Coronary artery (tissue), 2 donors: ENCODE measurements around the gene TPH2.

Experiments
- DNase-seq: peaks from one replicate; pipeline ENCODE4 v3.0.0-alpha.2; 2017; ENCODE audit warnings: low spot score
- H3K27ac ChIP-seq, 2 donors: fragments of 200-600 bp; sonication (generic); one replicate each; pipeline ENCODE4 v1.5.1; 2016 to 2019
- H3K4me3 ChIP-seq: fragments of 200-600 bp; sonication (generic); 2 replicates; pipeline ENCODE4 v1.5.1; 2016; ENCODE audit warnings: mild to moderate bottlenecking, moderate library complexity
- TF ChIP-seq, protein P1 (sequence below): fragments of 200-600 bp; sonication (generic); IDR thresholded peaks from one replicate; pipeline ENCODE4 v1.5.1; 2019; ENCODE audit warnings: antibody characterized with exemption

TPH2 gene

DNA sequence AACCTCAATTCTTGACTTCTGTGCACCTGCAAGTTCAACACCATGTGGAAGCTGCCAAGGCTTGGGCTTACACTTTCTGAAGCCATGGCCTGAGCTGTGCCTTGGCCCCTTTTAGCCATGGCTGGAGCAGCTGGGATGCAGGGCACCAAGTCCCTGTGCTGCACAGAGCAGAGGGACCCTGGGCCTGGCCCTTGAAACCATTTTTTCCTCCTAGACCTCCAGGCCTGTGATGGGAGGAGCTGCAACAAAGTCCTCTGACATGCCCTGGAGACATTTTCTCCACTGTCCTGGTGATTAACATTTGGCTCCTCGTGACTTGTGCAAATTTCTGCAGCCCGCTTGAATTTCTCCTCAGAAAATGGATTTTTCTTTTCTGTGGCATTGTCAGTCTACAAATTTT, 132.4 kb downstream of the TPH2 start:
- no peak overlapping the region for H3K27ac ChIP-seq
- no peak overlapping the region for H3K4me3 ChIP-seq
- DNase-seq = no peak
- TF ChIP-seq, protein P1, sequence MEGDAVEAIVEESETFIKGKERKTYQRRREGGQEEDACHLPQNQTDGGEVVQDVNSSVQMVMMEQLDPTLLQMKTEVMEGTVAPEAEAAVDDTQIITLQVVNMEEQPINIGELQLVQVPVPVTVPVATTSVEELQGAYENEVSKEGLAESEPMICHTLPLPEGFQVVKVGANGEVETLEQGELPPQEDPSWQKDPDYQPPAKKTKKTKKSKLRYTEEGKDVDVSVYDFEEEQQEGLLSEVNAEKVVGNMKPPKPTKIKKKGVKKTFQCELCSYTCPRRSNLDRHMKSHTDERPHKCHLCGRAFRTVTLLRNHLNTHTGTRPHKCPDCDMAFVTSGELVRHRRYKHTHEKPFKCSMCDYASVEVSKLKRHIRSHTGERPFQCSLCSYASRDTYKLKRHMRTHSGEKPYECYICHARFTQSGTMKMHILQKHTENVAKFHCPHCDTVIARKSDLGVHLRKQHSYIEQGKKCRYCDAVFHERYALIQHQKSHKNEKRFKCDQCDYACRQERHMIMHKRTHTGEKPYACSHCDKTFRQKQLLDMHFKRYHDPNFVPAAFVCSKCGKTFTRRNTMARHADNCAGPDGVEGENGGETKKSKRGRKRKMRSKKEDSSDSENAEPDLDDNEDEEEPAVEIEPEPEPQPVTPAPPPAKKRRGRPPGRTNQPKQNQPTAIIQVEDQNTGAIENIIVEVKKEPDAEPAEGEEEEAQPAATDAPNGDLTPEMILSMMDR = no peak

DNA sequence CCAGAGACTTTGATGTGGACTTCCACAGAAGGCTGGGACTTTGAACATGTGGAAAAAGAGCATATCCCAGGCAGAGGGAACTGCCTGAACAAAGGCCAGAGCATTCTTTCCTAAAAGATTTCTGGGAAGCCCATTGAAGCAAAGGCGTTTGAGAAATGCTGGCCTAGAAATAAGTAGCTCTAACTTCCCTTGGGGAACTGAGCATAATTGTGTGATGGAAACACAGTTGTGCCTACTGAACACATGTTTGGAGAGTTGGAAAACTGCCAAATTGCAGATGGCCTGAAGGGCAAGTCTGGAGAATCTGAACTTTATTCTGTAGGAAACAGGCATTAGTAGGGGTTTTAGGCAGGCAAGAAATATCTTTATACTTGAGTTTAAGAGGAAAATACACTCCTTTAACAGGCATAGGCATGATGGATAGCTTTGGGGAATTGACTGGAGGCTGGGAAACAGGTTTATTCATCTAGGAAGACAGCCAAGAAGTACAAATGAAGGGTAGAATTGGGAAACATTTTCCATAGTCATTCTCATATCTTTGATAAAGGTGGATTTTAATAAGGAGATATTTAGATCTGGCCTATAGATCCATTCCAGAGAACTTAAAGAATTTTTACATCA, 134.1 kb downstream of the TPH2 start:
- DNase-seq = no peak
- Histone ChIP-seq H3K4me3 (no peak overlapping the region), H3K27ac (no peak overlapping the region)
- TF ChIP-seq, protein P1 = no peak

DNA sequence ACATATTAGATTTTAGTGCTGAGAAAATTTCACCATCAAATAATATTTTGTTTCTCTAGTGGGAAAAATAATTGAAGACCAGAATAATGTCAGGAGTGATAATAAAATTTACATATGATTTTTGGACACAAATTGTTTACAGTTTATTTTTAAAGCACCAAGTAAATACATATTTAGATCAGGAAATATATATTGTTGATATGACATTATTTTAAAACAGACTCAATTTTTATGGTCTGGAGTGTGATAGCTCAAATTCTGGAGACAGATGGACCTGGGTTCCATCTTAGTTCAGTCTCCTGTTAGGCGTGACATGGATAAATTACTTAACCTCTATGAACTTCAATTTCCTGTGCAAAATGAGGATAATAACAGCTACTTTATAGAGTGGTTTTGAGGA, 135.4 kb downstream of the TPH2 start:
- TF ChIP-seq, protein P1 = no peak

DNA sequence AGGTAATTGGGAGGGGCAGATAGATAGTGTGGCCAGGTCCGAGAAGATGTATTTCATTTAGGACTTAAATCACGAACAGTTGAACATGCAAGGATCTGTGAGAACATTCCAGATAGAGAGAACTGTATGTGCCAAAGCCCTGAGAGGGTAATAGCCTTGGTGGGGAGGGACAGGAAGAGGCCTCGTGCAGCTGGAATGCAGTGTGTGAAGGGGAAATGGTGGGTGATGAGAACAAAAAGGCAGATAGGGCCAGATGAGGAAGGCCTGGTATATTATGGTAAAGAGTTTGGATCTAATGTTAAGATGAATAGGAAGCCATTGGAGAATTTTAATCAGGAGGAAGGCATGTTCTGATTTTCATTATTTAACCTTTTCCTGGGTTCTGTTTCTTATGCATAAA, 136.3 kb downstream of the TPH2 start:
- Histone ChIP-seq H3K27ac (no peak overlapping the region), H3K4me3 (no peak overlapping the region)
- DNase-seq = no peak
- TF ChIP-seq, protein P1 = no peak

More for the DNA sequence above, 135.4 kb downstream of the TPH2 start:
- Histone ChIP-seq H3K4me3 (no peak overlapping the region), H3K27ac (no peak overlapping the region)
- no peak for DNase-seq

DNA sequence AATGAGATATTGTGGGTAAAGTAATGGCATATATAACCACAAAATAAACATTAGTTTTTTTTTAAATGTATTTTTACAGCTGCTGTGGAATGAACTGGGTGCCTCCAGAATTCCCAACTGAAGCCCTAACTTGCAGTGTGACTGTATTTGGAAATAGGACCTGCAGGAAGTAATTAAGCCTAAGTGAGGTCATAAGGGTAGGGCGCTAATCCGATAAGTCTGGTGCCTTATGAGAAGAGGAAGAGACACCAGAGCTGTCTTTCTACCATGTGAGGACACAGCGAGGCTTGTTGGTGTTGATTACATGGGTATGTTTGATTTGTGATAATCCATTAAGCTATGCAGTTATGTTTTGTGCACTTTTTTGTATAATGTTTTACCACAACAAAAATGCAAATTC, 136.8 kb downstream of the TPH2 start:
- no peak for DNase-seq
- H3K4me3 ChIP-seq = no peak overlapping the region
- TF ChIP-seq, protein P1 = no peak
- no peak overlapping the region for H3K27ac ChIP-seq

DNA sequence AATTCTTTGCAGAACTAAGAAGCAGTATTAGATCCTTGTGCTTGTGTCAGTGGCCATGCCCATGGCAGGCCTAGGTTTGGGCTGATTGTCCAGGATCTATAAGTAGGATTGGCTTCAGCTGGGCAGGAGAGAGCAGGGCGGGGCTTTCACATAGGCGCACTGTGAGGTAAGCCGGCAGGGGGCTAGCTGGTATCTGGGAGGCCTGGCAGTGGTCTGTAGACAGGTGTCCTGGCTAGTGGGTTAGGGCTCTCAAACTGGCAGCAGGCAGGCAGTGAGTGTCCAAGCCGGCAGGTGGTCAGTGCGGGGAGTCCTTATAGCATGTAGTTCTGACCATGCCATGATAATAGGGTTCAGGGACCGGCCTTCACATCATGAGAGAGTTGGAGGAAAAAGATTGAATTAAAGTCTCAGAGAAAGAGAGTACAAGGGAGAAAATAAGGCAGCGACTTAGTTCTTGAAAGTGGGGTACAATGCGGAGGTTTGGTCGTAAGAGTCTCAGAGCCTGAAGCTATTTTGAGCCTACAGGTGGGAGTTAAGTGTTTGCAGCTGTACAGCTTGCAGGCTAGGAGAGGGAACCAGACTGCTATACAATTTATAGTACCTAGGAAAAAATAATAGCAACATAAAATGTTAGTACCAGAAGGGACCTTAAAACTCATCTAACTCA, 137.4 kb downstream of the TPH2 start:
- no peak for DNase-seq
- Histone ChIP-seq H3K4me3 (no peak overlapping the region), H3K27ac (no peak overlapping the region)
- TF ChIP-seq, protein P1 = no peak

DNA sequence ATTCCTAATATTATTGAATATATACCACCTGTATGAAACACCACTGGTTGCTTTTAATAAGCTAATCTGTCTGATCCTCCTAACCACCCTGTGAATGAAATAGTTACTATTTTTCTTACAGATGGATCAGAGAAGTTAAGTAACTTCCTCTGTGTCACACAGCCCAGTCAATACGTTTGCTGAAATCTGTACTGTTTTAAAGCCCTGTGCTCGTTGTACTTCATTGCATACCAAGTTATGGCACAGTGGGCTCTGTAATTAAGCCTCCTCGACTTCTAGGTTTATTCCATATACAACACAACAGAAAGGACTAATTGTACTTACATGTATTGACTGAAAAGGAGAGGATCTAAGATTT, 137.9 kb downstream of the TPH2 start:
- no peak overlapping the region for H3K4me3 ChIP-seq
- TF ChIP-seq, protein P1 = no peak
- no peak for DNase-seq
- H3K27ac ChIP-seq = no peak overlapping the region
